ENCODE results near the gene FBXW11. TPM values are rescaled to one million over a fixed set of nuclear protein-coding genes. Genes with fewer than 3 reads are reported as not detected.
A peak's percentile ranks its signal among the peaks of the same experiment; 100 is the strongest.

Gene FBXW11
- total and polyA plus RNA-seq, 2 donors (not counting 1 experiment from before 2014, with no cell fraction given) = 19.7 to 62.4 TPM

DNA sequence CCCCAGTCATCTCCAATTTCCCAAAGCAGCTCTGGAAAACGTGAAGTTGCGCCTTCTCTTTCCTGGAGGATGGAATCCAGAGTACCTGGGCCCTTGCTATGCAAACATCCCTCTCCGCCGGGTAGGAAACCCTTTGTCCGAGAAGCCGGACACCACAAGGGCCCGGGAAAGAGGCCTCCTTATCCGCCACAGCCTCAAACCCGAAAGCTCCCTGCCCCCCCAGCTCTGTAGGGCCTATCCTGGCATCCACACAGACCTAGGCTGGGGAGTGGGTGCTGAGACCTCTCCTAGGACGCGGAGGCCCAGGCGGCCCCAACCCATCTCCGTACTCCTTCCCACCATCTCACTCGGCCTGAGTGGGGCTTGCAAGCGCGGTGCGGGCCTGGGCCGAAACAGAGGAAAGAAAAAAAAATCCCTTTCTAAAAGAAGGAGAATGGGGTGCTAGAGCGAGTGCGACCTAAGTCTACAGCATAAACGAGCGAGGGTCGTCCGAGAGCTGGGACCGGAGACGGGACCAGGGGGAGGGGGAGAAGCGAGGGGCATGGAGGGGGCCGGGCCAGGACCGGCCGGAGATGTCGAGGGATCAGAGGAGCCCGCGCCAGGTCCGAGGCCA lies 624 bp downstream of the FBXW11 start:
- CTCF ChIA-PET = interaction anchor here (1.0 to 11.5 kb wide), 9 partner anchors 9 to 183 kb away, joined by 3 to 130 read pairs (median 4); partner anchors contain the start of gene STK10

More for the DNA sequence above, 624 bp downstream of the FBXW11 start:
- Mint-ChIP-seq H3K27me3 (no peaks in the 10 kb centered on the region), H3K27ac (peak overlapping the region; percentile 93), H3K9me3 (ENCODE audit: insufficient read depth) (no peaks in the 10 kb centered on the region), H3K4me3 (peak overlapping the region; percentile 92), H3K4me1 (peaks cover 57% of the 10 kb centered on the region)
- POLR2A ChIA-PET = interaction anchor here (0.7 to 1.5 kb wide), 6 partner anchors 11 to 184 kb away, joined by 3 to 6 read pairs (median 4); no protein-coding TSS in a partner anchor
- Histone ChIP-seq H3K27me3 (replicated peaks in 1 of 4; ENCODE audit: control extremely low read depth in 1 of 4, control insufficient read depth in 3 of 4, insufficient read depth in 4 of 4, low read length in 3 of 4) (no peaks in the 10 kb centered on the region), H3K4me3 (ENCODE audit: control extremely low read depth in 1 of 5, extremely low read depth in 1 of 5, insufficient read depth in 1 of 5, low read depth in 2 of 5, low read length in 4 of 5) (peak overlapping the region; percentile 76 to 94 (median 87)), H3K9me3 (ENCODE audit: control extremely low read depth in 1 of 3, control insufficient read depth in 2 of 3, insufficient read depth in 1 of 3, low read length in 2 of 3) (no peaks in the 10 kb centered on the region), H3K79me2 (ENCODE audit: control insufficient read depth, insufficient read depth, low read length) (peaks cover 71% of the 10 kb centered on the region), H3K4me2 (replicated peaks; ENCODE audit: low read depth, low read length, poor library complexity, severe bottlenecking) (peak overlapping the region; percentile 81), H4K20me1 (ENCODE audit: control insufficient read depth, insufficient read depth, low read length, poor library complexity, severe bottlenecking) (peaks cover 24% of the 10 kb centered on the region), H2AFZ (ENCODE audit: insufficient read depth, low read depth, low read length, poor library complexity, severe bottlenecking) (peak overlapping the region; percentile 92), H3K36me3 (replicated peaks in 1 of 2; ENCODE audit: control extremely low read depth in 1 of 2, control insufficient read depth in 1 of 2, extremely low read depth in 1 of 2, insufficient read depth in 2 of 2, low read length in 1 of 2) (peaks cover 2 to 4% of the 10 kb centered on the region in 2 experiments), H3K27ac (ENCODE audit: low read length in 2 of 2) (peak overlapping the region; percentile 96 to 97), H3K9ac (ENCODE audit: low read length) (peak overlapping the region; percentile 89), H3K4me1 (ENCODE audit: control insufficient read depth in 2 of 2, insufficient read depth in 2 of 2, low read length in 2 of 2) (peaks cover 52 to 54% of the 10 kb centered on the region in 2 donors)
- TF ChIP-seq, protein P1, sequence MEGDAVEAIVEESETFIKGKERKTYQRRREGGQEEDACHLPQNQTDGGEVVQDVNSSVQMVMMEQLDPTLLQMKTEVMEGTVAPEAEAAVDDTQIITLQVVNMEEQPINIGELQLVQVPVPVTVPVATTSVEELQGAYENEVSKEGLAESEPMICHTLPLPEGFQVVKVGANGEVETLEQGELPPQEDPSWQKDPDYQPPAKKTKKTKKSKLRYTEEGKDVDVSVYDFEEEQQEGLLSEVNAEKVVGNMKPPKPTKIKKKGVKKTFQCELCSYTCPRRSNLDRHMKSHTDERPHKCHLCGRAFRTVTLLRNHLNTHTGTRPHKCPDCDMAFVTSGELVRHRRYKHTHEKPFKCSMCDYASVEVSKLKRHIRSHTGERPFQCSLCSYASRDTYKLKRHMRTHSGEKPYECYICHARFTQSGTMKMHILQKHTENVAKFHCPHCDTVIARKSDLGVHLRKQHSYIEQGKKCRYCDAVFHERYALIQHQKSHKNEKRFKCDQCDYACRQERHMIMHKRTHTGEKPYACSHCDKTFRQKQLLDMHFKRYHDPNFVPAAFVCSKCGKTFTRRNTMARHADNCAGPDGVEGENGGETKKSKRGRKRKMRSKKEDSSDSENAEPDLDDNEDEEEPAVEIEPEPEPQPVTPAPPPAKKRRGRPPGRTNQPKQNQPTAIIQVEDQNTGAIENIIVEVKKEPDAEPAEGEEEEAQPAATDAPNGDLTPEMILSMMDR (IDR thresholded peaks at IDR 0.05) = no peak
- TF ChIP-seq EZH2 (IDR thresholded peaks at IDR 0.05; ENCODE audit: borderline replicate concordance, insufficient read depth, low read depth, low read length, poor library complexity, severe bottlenecking) = no peak
- ATAC-seq (ENCODE audit: low read depth) (no peak), DNase-seq (no peak)
- 0% methylated on average over 31 of the region's 34 CpGs for WGBS (ENCODE audit: insufficient coverage)
- intact Hi-C loops (cut with micrococcal nuclease) = loop anchor here (1.0 to 10.0 kb wide), 7 partner anchors 27 to 1139 kb away; partner anchors contain the start of genes BNIP1, CREBRF, DUSP1 and NPM1
